HCEC 1CT (cell line): ENCODE measurements around the gene ZXDC.
A peak's percentile ranks its signal among the peaks of the same experiment; 100 is the strongest.

Experiments
- DNase-seq: peaks from one replicate; pipeline ENCODE4 v3.0.0-alpha.2; 2017

Gene ZXDC

GRCh38 chr3:126488886-126489569 is 13.3 kb upstream of the ZXDC start:
- DNase-seq: no peak

GRCh38 chr3:126488185-126488584 is 12.5 kb upstream of the ZXDC start:
- DNase-seq: no peak

GRCh38 chr3:126487151-126487771 is 11.6 kb upstream of the ZXDC start:
- DNase-seq: no peak

- no peak for DNase-seq
These were observed 10.7 kb upstream of the ZXDC start for GRCh38 chr3:126486360-126486847.

- DNase-seq: no peak
These were observed 10.3 kb upstream of the ZXDC start for GRCh38 chr3:126485956-126486355.

- no peak for DNase-seq
These were observed 9.6 kb upstream of the ZXDC start for GRCh38 chr3:126485176-126485897.

- no peak for DNase-seq
These were observed 9.0 kb upstream of the ZXDC start for GRCh38 chr3:126484662-126485061.

- no peak for DNase-seq
These were observed 8.5 kb upstream of the ZXDC start for GRCh38 chr3:126484148-126484547.

- no peak for DNase-seq
These were observed 7.7 kb upstream of the ZXDC start for GRCh38 chr3:126483321-126483761.

- DNase-seq: no peak
These were observed 7.0 kb upstream of the ZXDC start for GRCh38 chr3:126482503-126483255.

GRCh38 chr3:126481808-126482502 is 6.3 kb upstream of the ZXDC start:
- DNase-seq: no peak

GRCh38 chr3:126480861-126481260 is 5.2 kb upstream of the ZXDC start:
- DNase-seq: no peak

- DNase-seq: no peak
These were observed 4.5 kb upstream of the ZXDC start for GRCh38 chr3:126480206-126480605.

- no peak for DNase-seq
These were observed 4.0 kb upstream of the ZXDC start for GRCh38 chr3:126479642-126480041.

- no peak for DNase-seq
These were observed 3.1 kb upstream of the ZXDC start for GRCh38 chr3:126478581-126479310.

- DNase-seq: no peak
These were observed 1.3 kb upstream of the ZXDC start for GRCh38 chr3:126477061-126477380.

- peak; percentile 6 for DNase-seq
These were observed 722 bp upstream of the ZXDC start for GRCh38 chr3:126476166-126477060.

- DNase-seq: peak; percentile 37
These were observed 936 bp downstream of the ZXDC start for GRCh38 chr3:126474498-126475412.

GRCh38 chr3:126473292-126474168 is 2.2 kb downstream of the ZXDC start:
- DNase-seq: no peak
